Kidney (tissue), 14 donors: ENCODE results near the gene RAD51B. TPM values are rescaled to one million over a fixed set of nuclear protein-coding genes. Genes with fewer than 3 reads are reported as not detected.

Source experiments
- DNase-seq, 5 donors: peaks; one replicate each; pipeline ENCODE4 v3.0.0-alpha.2; 2013 to 2020
- FAIRE-seq: peaks from 2 replicates; lab custom pipeline; 2012; peaks lifted over from hg19 to GRCh38; lab: Jason Lieb, UNC
- H3K27ac ChIP-seq, 2 donors: one replicate each; pipeline ENCODE4 v1.7.0; 2013; ENCODE audit warnings: low read depth in 2 of 2, low read length in 2 of 2, inconsistent platforms in 1 of 2
- H3K27me3 ChIP-seq: one replicate; pipeline ENCODE4 v1.7.1; 2013; ENCODE audit warnings: low read length, inconsistent platforms; ENCODE audit not compliant: control insufficient read depth, insufficient read depth
- H3K36me3 ChIP-seq, 3 donors: one replicate each; pipeline versions ENCODE4 v1.7.0 to v1.7.1; 2013; ENCODE audit warnings: low read length in 3 of 3, control low read depth in 1 of 3, inconsistent platforms in 1 of 3; ENCODE audit not compliant: insufficient read depth in 3 of 3, control insufficient read depth in 2 of 3
- H3K4me1 ChIP-seq, 3 donors: one replicate each; pipeline versions ENCODE4 v1.7.0 to v1.7.1; 2013; ENCODE audit warnings: low read length in 3 of 3, inconsistent platforms in 1 of 3, low read depth in 1 of 3; ENCODE audit not compliant: control insufficient read depth in 2 of 3, insufficient read depth in 2 of 3
- H3K4me3 ChIP-seq, 3 donors: one replicate each; pipeline versions ENCODE4 v1.7.0 to v1.8.1; 2013; ENCODE audit warnings: low read length in 3 of 3, control low read depth in 1 of 3, inconsistent platforms in 1 of 3
- H3K9ac ChIP-seq, 3 donors: one replicate each; pipeline versions ENCODE4 v1.7.0 to v1.7.1; 2013; ENCODE audit warnings: low read length in 3 of 3, control low read depth in 1 of 3, inconsistent platforms in 1 of 3
- H3K9me3 ChIP-seq, 3 donors: one replicate each; pipeline versions ENCODE4 v1.7.0 to v1.7.1; 2013; ENCODE audit warnings: low read length in 3 of 3, control low read depth in 1 of 3, inconsistent platforms in 1 of 3; ENCODE audit not compliant: control insufficient read depth in 2 of 3, insufficient read depth in 1 of 3
- CTCF ChIP-seq: IDR thresholded peaks from 3 replicates; pipeline ENCODE4 v1.5.1; 2012; ENCODE audit warnings: mild to moderate bottlenecking, moderate library complexity, borderline replicate concordance; ENCODE audit not compliant: insufficient read depth; ENCODE audit errors: extremely low read depth
- intact Hi-C: fragments of 100-400 bp; cut with DNase I; formaldehyde crosslinking; loops from one replicate; pipeline ENCODE4 v1.11.1; 2022
- polyA plus RNA-seq: library from polyadenylated mRNA; stranded (reverse); fragments of 350-450 nt; fragmentation: Illumina TruSeq; extraction: RNeasy Lipid Tissue Mini Kit (QIAGEN cat#74804); gene quantifications from one replicate; pipeline ENCODE4 v1.2.3, GENCODE V29; 2014; ENCODE audit warnings: low read depth, low replicate concordance; ENCODE audit not compliant: insufficient read depth
- total RNA-seq: library from RNA; stranded (reverse); fragmentation: NEBNext Ultra II Directional; extraction: Animal tissue kit (Norgen Biotek cat#: 25700); gene quantifications from one replicate; pipeline ENCODE4 v1.2.1, GENCODE V29; 2021
- donor health status: control.
- donor health status: control.
- donor health status: control.
- donor health status: control.
- donor health status: control.
- donor health status: DM: yes; HTN: yes; CAD: no.
- donor health status: Normal renal cell carcinoma (clear cell type).

Gene RAD51B
- total and polyA plus RNA-seq, 2 donors from 2014 or later, result 6.9 to 18.0 TPM

GRCh38 chr14:68377459-68377858 is 557.9 kb downstream of the RAD51B start:
- H3K9me3 ChIP-seq, result no peaks in the 10 kb centered on the region
- no peaks in the 10 kb centered on the region for H3K36me3 ChIP-seq
- no peak overlapping the region for H3K27ac ChIP-seq
- no peaks in the 10 kb centered on the region for H3K27me3 ChIP-seq
- DNase-seq, result peak in 1 of 5 donors; percentile 56
- no peak overlapping the region for H3K4me3 ChIP-seq
- FAIRE-seq, result no peak
- peaks cover 0 to 4% (median 0%) of the 10 kb centered on the region in 3 donors for H3K4me1 ChIP-seq
- H3K9ac ChIP-seq, result no peak overlapping the region
- intact Hi-C loops, result no loop called here
- no peak for TF ChIP-seq CTCF

- Histone ChIP-seq H3K27ac (peak overlapping the region; percentile 32 to 57), H3K4me1 (peaks cover 1 to 4% (median 2%) of the 10 kb centered on the region in 3 donors), H3K36me3 (no peaks in the 10 kb centered on the region), H3K9me3 (no peaks in the 10 kb centered on the region), H3K4me3 (no peak overlapping the region), H3K9ac (no peak overlapping the region), H3K27me3 (no peaks in the 10 kb centered on the region)
- no peak for FAIRE-seq
- no peak for TF ChIP-seq CTCF
- intact Hi-C loops, result no loop called here
- no peak for DNase-seq
Measured at GRCh38 chr14:68379510-68380328, 560.1 kb downstream of the RAD51B start.

GRCh38 chr14:68380329-68380741 is 560.8 kb downstream of the RAD51B start:
- Histone ChIP-seq H3K9me3 (no peaks in the 10 kb centered on the region), H3K9ac (no peak overlapping the region), H3K27me3 (no peaks in the 10 kb centered on the region), H3K4me3 (no peak overlapping the region), H3K4me1 (peaks cover 2 to 4% (median 2%) of the 10 kb centered on the region in 3 donors), H3K36me3 (no peaks in the 10 kb centered on the region), H3K27ac (no peak overlapping the region)
- TF ChIP-seq CTCF, result no peak
- FAIRE-seq, result no peak
- DNase-seq, result no peak
- intact Hi-C loops, result no loop called here
